Measurements from ENCODE around the gene MYOT. TPM values are rescaled to one million over a fixed set of nuclear protein-coding genes. Genes with fewer than 3 reads are reported as not detected.

MYOT gene
- total RNA-seq, 1 experiment from 2014 or later: not detected

GRCh38 chr5:137834498-137835049, 33.1 kb upstream of the MYOT start (continued):
- TF ChIP-seq ELF4 (CRISPR knock-in tag; IDR thresholded peaks at IDR 0.05; ENCODE audit: low read depth): no peak

GRCh38 chr5:137836298-137836697, 31.4 kb upstream of the MYOT start:
- H3K4me1 Mint-ChIP-seq: peaks cover 23% of the 10 kb centered on the region
- no peak overlapping the region for H3K4me3 Mint-ChIP-seq
- ChIA-PET POLR2A (no interaction called here), CTCF (interaction anchor here (0.9 to 4.3 kb wide), 3 partner anchors 11 to 57 kb away, joined by 3 to 18 read pairs (median 6); no protein-coding TSS in a partner anchor)
- no peaks in the 10 kb centered on the region for H3K36me3 Mint-ChIP-seq
- no peak for TF ChIP-seq ZNF281 (CRISPR knock-in tag; IDR thresholded peaks at IDR 0.05)
- no peak for TF ChIP-seq TEAD4 (CRISPR knock-in tag; IDR thresholded peaks at IDR 0.05)
- no peak for TF ChIP-seq ETV6 (CRISPR knock-in tag; IDR thresholded peaks at IDR 0.05)
- no peak for TF ChIP-seq EMX1 (CRISPR knock-in tag; IDR thresholded peaks at IDR 0.05)
- TF ChIP-seq ATF2 (CRISPR knock-in tag; IDR thresholded peaks at IDR 0.05; ENCODE audit: borderline replicate concordance, low read depth): no peak
- TF ChIP-seq ZBTB43 (CRISPR knock-in tag; IDR thresholded peaks at IDR 0.05): no peak
- TF ChIP-seq ATF3 (CRISPR knock-in tag; conservative IDR thresholded peaks at IDR 0.05): no peak
- no peak for TF ChIP-seq SOX15 (CRISPR knock-in tag; IDR thresholded peaks at IDR 0.05)
- no peak for TF ChIP-seq KAT7 (CRISPR knock-in tag; IDR thresholded peaks at IDR 0.05; ENCODE audit: borderline replicate concordance)
- TF ChIP-seq FOXP4 (CRISPR knock-in tag; IDR thresholded peaks at IDR 0.05): no peak
- TF ChIP-seq FOXJ3 (CRISPR knock-in tag; IDR thresholded peaks at IDR 0.05; ENCODE audit: borderline replicate concordance): no peak
- no peak for TF ChIP-seq TP53 (CRISPR knock-in tag; IDR thresholded peaks at IDR 0.05)
- no peak for TF ChIP-seq FOXP1 (CRISPR knock-in tag; IDR thresholded peaks at IDR 0.05; ENCODE audit: borderline replicate concordance)
- no peaks in the 10 kb centered on the region for H3K27me3 Mint-ChIP-seq (ENCODE audit: low read depth)
- no peak overlapping the region for H3K27ac Mint-ChIP-seq
- no peaks in the 10 kb centered on the region for H3K9me3 Mint-ChIP-seq
- ATAC-seq (no peak), DNase-seq (ENCODE audit: low spot score) (no peak)

GRCh38 chr5:137836997-137837396, 30.7 kb upstream of the MYOT start:
- Mint-ChIP-seq H3K4me1 (peaks cover 23% of the 10 kb centered on the region), H3K36me3 (no peaks in the 10 kb centered on the region), H3K9me3 (no peaks in the 10 kb centered on the region), H3K4me3 (no peak overlapping the region), H3K27ac (no peak overlapping the region), H3K27me3 (ENCODE audit: low read depth) (no peaks in the 10 kb centered on the region)
- DNase-seq (ENCODE audit: low spot score) (no peak), ATAC-seq (no peak)
- ChIA-PET POLR2A (no interaction called here), CTCF (interaction anchor here (1.4 to 4.3 kb wide), 2 partner anchors 12 to 14 kb away, joined by 3 to 18 read pairs; no protein-coding TSS in a partner anchor)
- TF ChIP-seq TEAD4 (CRISPR knock-in tag; IDR thresholded peaks at IDR 0.05): no peak
- TF ChIP-seq ZNF532 (CRISPR knock-in tag; IDR thresholded peaks at IDR 0.05; ENCODE audit: borderline replicate concordance): no peak
- no peak for TF ChIP-seq CBFB (CRISPR knock-in tag; IDR thresholded peaks at IDR 0.05; ENCODE audit: low read depth)
- no peak for TF ChIP-seq PRRX2 (CRISPR knock-in tag; IDR thresholded peaks at IDR 0.05)
- no peak for TF ChIP-seq ERG (CRISPR knock-in tag; IDR thresholded peaks at IDR 0.05)
- no peak for TF ChIP-seq ZNF121 (CRISPR knock-in tag; IDR thresholded peaks at IDR 0.05)
- no peak for TF ChIP-seq GRHL2 (CRISPR knock-in tag; IDR thresholded peaks at IDR 0.05; ENCODE audit: insufficient replicate concordance, severe bottlenecking)
- TF ChIP-seq ZNF416 (CRISPR knock-in tag; IDR thresholded peaks at IDR 0.05): no peak
